IgD-negative memory B cell (primary cell): ENCODE results near the gene RNU6-1. TPM values are rescaled to one million over a fixed set of nuclear protein-coding genes. Genes with fewer than 3 reads are reported as not detected.
A peak's percentile ranks its signal among the peaks of the same experiment; 100 is the strongest.

Source experiments
- H3K27ac Mint-ChIP-seq, 3 donors: one replicate each; pipeline ENCODE4 v1.8.0; 2020 to 2022; ENCODE audit warnings: mild to moderate bottlenecking in 3 of 3, mixed read lengths in 3 of 3, moderate library complexity in 1 of 3
- H3K27me3 Mint-ChIP-seq: one replicate; pipeline ENCODE4 v1.8.0; 2021; ENCODE audit warnings: mixed read lengths
- H3K36me3 Mint-ChIP-seq: one replicate; pipeline ENCODE4 v1.8.0; 2020; ENCODE audit warnings: mild to moderate bottlenecking, mixed read lengths
- H3K4me1 Mint-ChIP-seq, 3 donors: one replicate each; pipeline ENCODE4 v1.8.0; 2020 to 2022; ENCODE audit warnings: mixed read lengths in 3 of 3, mild to moderate bottlenecking in 1 of 3
- H3K4me3 Mint-ChIP-seq, 4 donors: one replicate each; pipeline ENCODE4 v1.8.0; 2020 to 2022; ENCODE audit warnings: mild to moderate bottlenecking in 4 of 4, mixed read lengths in 4 of 4, moderate library complexity in 3 of 4
- H3K9me3 Mint-ChIP-seq, 3 donors: one replicate each; pipeline ENCODE4 v1.8.0; 2020 to 2021; ENCODE audit warnings: mixed read lengths in 3 of 3, mild to moderate bottlenecking in 1 of 3
- polyA plus RNA-seq: library from polyadenylated mRNA; unstranded; fragments of 300-500 nt; fragmentation: Illumina TruSeq; gene quantifications from one replicate; pipeline ENCODE4 v1.2.3, GENCODE V29; 2021

The RNU6-1 gene
- polyA plus RNA-seq, 1 donor from 2014 or later = not detected

- Mint-ChIP-seq H3K4me3 (peak within 1 kb of the TSS; percentile 46 to 94 (median 92)), H3K4me1 (peaks cover 16 to 26% (median 22%) of the 10 kb centered on the region in 3 donors), H3K27ac (peak within 1 kb of the TSS; percentile 94 to 99 (median 98)), H3K9me3 (peaks cover 0 to 8% (median 4%) of the 10 kb centered on the region in 3 donors), H3K27me3 (peaks cover 61% of the 10 kb centered on the region), H3K36me3 (no peaks in the 10 kb centered on the region)
Measured at GRCh38 chr15:67824976-67825880, 14.6 kb downstream of the RNU6-1 start, which contains the start of gene SKOR1. Gene SKOR1, plus strand, starts transcription at chr15:67825509. Its CDS starts 94 bp downstream, at chr15:67825603.

DNA sequence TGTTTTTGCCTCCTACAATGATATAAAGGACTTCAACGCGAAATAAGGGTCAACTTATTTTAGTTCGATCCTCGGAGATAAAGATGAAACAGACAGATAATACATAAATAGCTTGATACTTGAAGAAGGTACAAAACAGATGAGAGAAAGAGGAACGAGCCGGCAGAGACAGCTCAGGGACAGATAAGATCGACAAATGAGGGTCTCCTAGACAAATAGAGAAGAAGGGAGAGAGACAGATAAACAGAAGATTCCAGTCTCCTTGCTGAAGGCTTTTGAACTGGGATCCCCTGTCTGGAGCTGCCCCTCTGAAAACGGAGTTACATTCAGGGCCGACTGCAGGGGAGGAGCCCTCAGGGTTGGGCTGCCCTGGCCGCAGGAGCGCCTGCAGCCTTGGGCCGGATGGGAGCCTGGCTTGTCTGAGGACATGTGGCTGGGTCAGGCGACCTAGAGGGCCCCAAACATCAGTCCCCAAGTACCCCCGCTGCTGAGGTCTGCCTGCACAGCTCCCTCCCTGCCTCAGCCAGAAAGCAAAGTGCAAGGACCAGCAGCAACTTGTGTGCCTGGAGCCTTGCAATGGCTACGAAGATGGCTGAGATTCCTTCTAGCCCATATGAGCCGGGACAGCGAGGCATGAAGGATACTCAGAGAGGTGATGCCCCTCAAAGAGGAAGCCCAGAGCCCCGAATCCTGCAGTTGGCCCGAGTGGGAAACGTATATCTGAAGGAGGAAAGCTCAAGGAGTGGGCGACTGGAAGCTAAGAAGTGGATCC, 15.5 kb downstream of the RNU6-1 start:
- Mint-ChIP-seq H3K4me3 (peak overlapping the region; percentile 80 to 94 (median 92)), H3K36me3 (no peaks in the 10 kb centered on the region), H3K27ac (peak overlapping the region; percentile 76 to 99 (median 98)), H3K27me3 (peaks cover 63% of the 10 kb centered on the region), H3K9me3 (peaks cover 0 to 8% (median 4%) of the 10 kb centered on the region in 3 donors), H3K4me1 (peaks cover 16 to 26% (median 19%) of the 10 kb centered on the region in 3 donors)

- Mint-ChIP-seq H3K4me1 (peaks cover 15 to 23% (median 16%) of the 10 kb centered on the region in 3 donors), H3K9me3 (peaks cover 0 to 8% (median 4%) of the 10 kb centered on the region in 3 donors), H3K27me3 (peaks cover 62% of the 10 kb centered on the region), H3K27ac (peak overlapping the region; percentile 76 to 99 (median 98)), H3K4me3 (peak overlapping the region; percentile 80 to 94 (median 92)), H3K36me3 (no peaks in the 10 kb centered on the region)
Measured at GRCh38 chr15:67823314-67824196, 16.3 kb downstream of the RNU6-1 start.

- Mint-ChIP-seq H3K4me1 (peaks cover 15 to 22% (median 16%) of the 10 kb centered on the region in 3 donors), H3K27ac (peak overlapping the region; percentile 89 to 93 (median 92)), H3K36me3 (peaks cover 2% of the 10 kb centered on the region), H3K27me3 (peaks cover 66% of the 10 kb centered on the region), H3K9me3 (peaks cover 0 to 6% (median 4%) of the 10 kb centered on the region in 3 donors), H3K4me3 (peak overlapping the region; percentile 46 to 75 (median 60))
Measured at GRCh38 chr15:67822537-67823313, 17.1 kb downstream of the RNU6-1 start.

- Mint-ChIP-seq H3K27me3 (peaks cover 73% of the 10 kb centered on the region), H3K4me3 (peak overlapping the region; percentile 38 to 75 (median 51)), H3K9me3 (peaks cover 0 to 6% (median 4%) of the 10 kb centered on the region in 3 donors), H3K27ac (peak overlapping the region; percentile 91 to 93 (median 92)), H3K4me1 (peaks cover 15 to 22% (median 16%) of the 10 kb centered on the region in 3 donors), H3K36me3 (peaks cover 2% of the 10 kb centered on the region)
Measured at GRCh38 chr15:67821784-67822440, 17.9 kb downstream of the RNU6-1 start.

DNA sequence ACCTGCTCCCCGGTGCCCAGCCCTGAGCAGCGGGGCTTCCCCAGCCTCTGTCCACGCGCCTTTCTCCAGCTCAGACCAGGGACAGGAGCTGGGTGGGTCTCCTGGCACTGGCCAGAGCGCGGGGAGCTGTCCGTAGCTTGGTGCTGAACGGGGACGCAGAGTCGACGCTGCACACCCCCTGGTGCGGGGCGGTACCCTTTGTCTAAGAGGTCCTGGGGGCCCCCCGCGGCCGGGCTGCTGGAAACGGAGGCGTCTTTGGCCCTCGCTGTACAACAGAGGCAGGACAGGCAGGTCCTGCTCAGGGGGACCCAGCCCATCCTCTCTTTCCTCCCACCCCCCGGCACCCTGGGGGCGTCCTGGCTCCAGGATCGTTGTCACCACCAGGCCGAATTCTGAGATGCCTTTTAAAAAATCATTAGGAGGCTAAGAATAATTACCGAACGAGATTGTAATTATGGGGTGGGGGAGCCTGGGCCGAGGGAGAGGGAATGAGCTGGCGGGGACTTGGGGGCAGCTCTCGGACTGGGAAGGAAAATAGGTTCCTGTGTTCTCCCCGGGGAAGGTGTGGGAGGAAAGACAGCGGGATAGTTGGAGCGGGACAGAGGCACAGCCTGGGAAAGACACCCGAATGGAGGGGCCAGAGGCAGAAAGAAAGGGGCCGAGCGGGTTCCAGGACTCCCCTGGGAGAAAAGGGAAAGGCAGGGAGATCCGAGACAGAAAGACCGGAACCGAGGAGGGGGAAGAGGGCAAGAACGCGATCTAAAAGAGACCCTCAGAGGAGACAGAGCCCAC, 18.7 kb downstream of the RNU6-1 start:
- H3K27me3 Mint-ChIP-seq = peaks cover 70% of the 10 kb centered on the region
- H3K9me3 Mint-ChIP-seq = peaks cover 2 to 6% (median 3%) of the 10 kb centered on the region in 3 donors
- peaks cover 15 to 22% (median 16%) of the 10 kb centered on the region in 3 donors for H3K4me1 Mint-ChIP-seq
- H3K4me3 Mint-ChIP-seq = peak overlapping the region in 3 of 4 donors; percentile 17 to 75 (median 57)
- H3K36me3 Mint-ChIP-seq = peaks cover 2% of the 10 kb centered on the region
- peak overlapping the region; percentile 59 to 93 (median 92) for H3K27ac Mint-ChIP-seq

GRCh38 chr15:67820122-67820991, 19.5 kb downstream of the RNU6-1 start:
- peaks cover 63% of the 10 kb centered on the region for H3K27me3 Mint-ChIP-seq
- H3K4me3 Mint-ChIP-seq = peak overlapping the region in 3 of 4 donors; percentile 65 to 75 (median 70)
- peaks cover 12 to 17% (median 13%) of the 10 kb centered on the region in 3 donors for H3K4me1 Mint-ChIP-seq
- H3K9me3 Mint-ChIP-seq = peaks cover 0 to 7% (median 3%) of the 10 kb centered on the region in 3 donors
- H3K27ac Mint-ChIP-seq = peak overlapping the region; percentile 59 to 93 (median 92)
- H3K36me3 Mint-ChIP-seq = peaks cover 5% of the 10 kb centered on the region

DNA sequence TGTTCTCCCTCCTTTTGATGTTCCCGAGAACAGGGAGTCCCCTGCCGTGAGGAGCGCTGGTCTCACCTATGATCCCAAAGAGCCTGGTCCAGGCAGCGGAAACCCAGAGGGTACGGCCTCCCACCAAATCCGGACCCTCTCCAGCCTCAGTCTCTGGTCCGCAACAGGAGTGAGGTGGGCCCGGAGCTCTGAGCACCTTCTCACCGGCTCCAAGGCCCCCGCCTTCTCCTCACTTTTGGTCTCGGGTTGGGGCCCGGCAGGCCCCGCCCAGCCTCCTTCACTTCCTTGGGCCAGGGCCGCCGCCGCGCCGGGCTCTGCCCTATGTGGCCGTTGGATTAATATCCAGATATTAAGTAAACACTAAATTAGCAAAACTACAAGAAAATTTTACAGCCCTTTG, 20.2 kb downstream of the RNU6-1 start:
- Mint-ChIP-seq H3K27ac (peak overlapping the region; percentile 46 to 93 (median 92)), H3K4me1 (peaks cover 12 to 17% (median 13%) of the 10 kb centered on the region in 3 donors), H3K9me3 (peaks cover 0 to 7% (median 3%) of the 10 kb centered on the region in 3 donors), H3K4me3 (peak overlapping the region in 1 of 4 donors; percentile 70), H3K36me3 (peaks cover 7% of the 10 kb centered on the region), H3K27me3 (peaks cover 58% of the 10 kb centered on the region)

DNA sequence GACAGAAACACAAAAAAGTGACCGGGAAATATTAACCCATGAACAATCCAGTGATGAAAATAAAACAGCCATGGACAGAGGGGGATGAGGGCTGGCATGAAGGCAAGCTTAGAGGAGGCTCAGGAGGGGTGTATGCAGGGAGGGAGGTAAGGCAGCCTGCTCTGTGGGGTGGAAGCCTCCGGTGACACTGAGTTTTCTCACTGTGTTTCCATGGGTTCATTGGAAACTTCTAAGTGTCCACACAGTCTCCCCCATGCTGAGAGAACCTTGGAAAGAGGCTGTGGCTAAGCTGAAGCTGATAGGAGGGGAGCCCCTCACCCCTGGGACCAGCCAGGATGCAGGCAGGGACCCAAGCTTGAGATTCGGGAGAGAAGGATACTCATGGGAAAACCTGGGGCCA, 21.4 kb downstream of the RNU6-1 start:
- Mint-ChIP-seq H3K4me1 (peaks cover 2 to 9% (median 5%) of the 10 kb centered on the region in 3 donors), H3K27ac (peak overlapping the region in 1 of 3 donors; percentile 4), H3K36me3 (peaks cover 7% of the 10 kb centered on the region), H3K9me3 (peaks cover 0 to 7% (median 3%) of the 10 kb centered on the region in 3 donors), H3K27me3 (peaks cover 46% of the 10 kb centered on the region), H3K4me3 (no peak overlapping the region)

DNA sequence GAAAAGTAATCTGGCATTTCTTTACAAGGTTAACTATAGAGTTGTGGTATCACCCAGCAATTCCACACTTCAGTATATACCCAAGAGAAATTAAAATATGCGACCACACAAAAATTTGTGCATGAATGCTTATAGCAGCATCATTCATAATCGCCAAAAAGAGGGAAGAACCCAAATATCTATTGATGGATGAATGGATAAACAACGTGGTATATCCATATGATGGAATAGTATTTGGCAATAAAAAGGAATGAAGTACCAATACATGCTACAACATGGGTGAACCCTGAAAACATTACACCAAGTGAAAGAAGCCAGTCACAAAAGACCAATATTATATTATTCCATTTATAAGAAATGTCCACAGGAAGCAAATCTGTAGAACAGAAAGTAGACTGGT, 23.2 kb downstream of the RNU6-1 start:
- peak overlapping the region in 1 of 3 donors; percentile 26 for H3K27ac Mint-ChIP-seq

DNA sequence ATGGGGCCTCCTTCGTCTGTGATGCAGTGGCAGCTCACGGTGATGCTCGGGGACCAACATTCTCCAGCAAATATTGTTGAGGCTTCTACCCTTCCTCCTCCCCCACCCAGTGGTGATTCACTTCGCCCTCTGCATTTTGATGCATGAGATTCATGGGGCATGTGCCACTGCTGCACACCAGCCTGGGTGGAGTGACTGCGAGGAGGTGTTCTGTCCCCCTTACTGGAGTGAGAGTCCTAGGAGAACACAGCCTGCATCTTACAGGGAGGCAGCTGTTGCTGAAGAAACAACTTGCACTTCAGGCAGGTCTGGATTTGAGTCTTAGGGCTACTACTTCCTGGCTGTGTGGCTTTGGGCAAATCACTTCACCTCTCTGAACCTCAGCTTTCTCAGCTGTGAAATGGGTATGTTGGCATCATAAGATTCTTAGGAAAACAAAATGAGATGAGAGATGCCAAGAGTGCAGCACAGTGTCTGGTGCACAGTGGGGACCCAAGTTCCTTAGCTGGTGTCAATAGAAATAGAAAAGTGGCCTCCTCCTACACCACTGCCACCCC, 24.7 kb downstream of the RNU6-1 start:
- no peak overlapping the region for H3K27ac Mint-ChIP-seq
- H3K4me3 Mint-ChIP-seq = no peak overlapping the region
- peaks cover 14% of the 10 kb centered on the region for H3K36me3 Mint-ChIP-seq
- H3K4me1 Mint-ChIP-seq = no peaks in the 10 kb centered on the region
- H3K27me3 Mint-ChIP-seq = peaks cover 28% of the 10 kb centered on the region
- H3K9me3 Mint-ChIP-seq = peaks cover 0 to 3% (median 3%) of the 10 kb centered on the region in 3 donors

More for the DNA sequence above, 23.2 kb downstream of the RNU6-1 start:
- Mint-ChIP-seq H3K36me3 (peaks cover 11% of the 10 kb centered on the region), H3K4me3 (no peak overlapping the region), H3K27me3 (peaks cover 38% of the 10 kb centered on the region), H3K9me3 (peaks cover 0 to 5% (median 3%) of the 10 kb centered on the region in 3 donors), H3K4me1 (peaks cover 0 to 3% (median 0%) of the 10 kb centered on the region in 3 donors)
